ENCODE results near the gene DUS1L. TPM values are rescaled to one million over a fixed set of nuclear protein-coding genes. Genes with fewer than 3 reads are reported as not detected.

Gene DUS1L
- total and polyA plus RNA-seq, 2 experiments from 2014 or later = 66.0 to 122 TPM

- TF ChIP-seq, protein P1, sequence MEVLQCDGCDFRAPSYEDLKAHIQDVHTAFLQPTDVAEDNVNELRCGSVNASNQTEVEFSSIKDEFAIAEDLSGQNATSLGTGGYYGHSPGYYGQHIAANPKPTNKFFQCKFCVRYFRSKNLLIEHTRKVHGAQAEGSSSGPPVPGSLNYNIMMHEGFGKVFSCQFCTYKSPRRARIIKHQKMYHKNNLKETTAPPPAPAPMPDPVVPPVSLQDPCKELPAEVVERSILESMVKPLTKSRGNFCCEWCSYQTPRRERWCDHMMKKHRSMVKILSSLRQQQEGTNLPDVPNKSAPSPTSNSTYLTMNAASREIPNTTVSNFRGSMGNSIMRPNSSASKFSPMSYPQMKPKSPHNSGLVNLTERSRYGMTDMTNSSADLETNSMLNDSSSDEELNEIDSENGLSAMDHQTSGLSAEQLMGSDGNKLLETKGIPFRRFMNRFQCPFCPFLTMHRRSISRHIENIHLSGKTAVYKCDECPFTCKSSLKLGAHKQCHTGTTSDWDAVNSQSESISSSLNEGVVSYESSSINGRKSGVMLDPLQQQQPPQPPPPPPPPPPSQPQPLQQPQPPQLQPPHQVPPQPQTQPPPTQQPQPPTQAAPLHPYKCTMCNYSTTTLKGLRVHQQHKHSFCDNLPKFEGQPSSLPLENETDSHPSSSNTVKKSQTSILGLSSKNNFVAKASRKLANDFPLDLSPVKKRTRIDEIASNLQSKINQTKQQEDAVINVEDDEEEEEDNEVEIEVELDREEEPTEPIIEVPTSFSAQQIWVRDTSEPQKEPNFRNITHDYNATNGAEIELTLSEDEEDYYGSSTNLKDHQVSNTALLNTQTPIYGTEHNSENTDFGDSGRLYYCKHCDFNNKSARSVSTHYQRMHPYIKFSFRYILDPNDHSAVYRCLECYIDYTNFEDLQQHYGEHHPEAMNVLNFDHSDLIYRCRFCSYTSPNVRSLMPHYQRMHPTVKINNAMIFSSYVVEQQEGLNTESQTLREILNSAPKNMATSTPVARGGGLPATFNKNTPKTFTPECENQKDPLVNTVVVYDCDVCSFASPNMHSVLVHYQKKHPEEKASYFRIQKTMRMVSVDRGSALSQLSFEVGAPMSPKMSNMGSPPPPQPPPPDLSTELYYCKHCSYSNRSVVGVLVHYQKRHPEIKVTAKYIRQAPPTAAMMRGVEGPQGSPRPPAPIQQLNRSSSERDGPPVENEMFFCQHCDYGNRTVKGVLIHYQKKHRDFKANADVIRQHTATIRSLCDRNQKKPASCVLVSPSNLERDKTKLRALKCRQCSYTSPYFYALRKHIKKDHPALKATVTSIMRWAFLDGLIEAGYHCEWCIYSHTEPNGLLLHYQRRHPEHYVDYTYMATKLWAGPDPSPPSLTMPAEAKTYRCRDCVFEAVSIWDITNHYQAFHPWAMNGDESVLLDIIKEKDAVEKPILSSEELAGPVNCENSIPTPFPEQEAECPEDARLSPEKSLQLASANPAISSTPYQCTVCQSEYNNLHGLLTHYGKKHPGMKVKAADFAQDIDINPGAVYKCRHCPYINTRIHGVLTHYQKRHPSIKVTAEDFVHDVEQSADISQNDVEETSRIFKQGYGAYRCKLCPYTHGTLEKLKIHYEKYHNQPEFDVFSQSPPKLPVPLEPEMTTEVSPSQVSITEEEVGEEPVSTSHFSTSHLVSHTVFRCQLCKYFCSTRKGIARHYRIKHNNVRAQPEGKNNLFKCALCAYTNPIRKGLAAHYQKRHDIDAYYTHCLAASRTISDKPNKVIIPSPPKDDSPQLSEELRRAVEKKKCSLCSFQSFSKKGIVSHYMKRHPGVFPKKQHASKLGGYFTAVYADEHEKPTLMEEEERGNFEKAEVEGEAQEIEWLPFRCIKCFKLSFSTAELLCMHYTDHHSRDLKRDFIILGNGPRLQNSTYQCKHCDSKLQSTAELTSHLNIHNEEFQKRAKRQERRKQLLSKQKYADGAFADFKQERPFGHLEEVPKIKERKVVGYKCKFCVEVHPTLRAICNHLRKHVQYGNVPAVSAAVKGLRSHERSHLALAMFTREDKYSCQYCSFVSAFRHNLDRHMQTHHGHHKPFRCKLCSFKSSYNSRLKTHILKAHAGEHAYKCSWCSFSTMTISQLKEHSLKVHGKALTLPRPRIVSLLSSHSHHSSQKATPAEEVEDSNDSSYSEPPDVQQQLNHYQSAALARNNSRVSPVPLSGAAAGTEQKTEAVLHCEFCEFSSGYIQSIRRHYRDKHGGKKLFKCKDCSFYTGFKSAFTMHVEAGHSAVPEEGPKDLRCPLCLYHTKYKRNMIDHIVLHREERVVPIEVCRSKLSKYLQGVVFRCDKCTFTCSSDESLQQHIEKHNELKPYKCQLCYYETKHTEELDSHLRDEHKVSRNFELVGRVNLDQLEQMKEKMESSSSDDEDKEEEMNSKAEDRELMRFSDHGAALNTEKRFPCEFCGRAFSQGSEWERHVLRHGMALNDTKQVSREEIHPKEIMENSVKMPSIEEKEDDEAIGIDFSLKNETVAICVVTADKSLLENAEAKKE (CRISPR knock-in tag; IDR thresholded peaks at IDR 0.05) = no peak
- TF ChIP-seq ETS1 (IDR thresholded peaks at IDR 0.05) = no peak
Measured at GRCh38 chr17:82020572-82021106, 45.0 kb downstream of the DUS1L start (continued).

DNA sequence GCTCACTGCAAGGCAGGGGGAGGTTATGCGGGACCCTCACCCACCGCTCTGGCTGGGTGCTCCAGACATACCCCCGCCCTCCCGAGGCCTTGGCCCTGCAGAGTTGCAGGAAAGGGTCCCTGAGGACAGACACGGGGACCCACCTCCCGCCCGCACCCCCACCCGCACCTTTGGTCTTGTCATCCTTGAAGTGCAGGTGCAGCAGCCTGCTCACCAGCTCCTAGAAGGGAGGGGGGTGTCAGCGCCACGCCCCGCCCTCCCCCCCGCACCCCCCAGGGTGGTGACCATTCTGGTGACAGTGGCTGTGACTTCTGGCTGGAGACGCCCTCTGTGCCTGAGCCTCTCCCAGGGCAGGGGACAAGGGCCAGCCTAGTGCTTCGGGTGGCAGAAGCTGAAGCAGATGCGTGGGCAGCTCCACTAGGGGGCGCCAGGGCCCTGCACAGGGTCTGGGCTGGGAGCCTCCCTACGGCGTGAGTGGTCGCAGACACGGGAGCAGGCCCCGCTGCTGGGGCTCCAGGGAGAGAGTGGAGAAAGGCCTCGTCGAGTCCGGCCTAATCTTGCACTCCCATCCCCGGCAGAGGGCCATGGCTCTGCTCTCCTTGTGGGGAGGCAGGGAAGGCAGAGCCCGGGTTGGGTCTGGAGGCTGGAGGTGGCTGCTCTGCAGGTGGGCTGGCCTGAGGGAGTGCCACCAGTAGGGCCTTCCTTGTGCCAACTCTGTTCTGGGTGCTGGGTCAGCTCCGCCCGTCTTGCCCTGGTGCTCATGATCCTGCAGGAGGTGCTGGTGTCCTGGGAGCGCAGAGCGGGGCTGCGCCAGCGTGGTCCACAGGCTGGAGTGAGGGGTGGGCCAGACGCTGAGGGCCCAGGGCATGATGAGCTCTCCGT is 45.7 kb downstream of the DUS1L start:
- Histone ChIP-seq H3K4me2 (no peak overlapping the region), H3K79me2 (replicated peaks; ENCODE audit: insufficient read depth) (peaks cover 15% of the 10 kb centered on the region), H3K36me3 (ENCODE audit: insufficient read depth) (no peaks in the 10 kb centered on the region), H3K9me2 (ENCODE audit: insufficient read depth) (no peaks in the 10 kb centered on the region), H3F3A (replicated peaks; ENCODE audit: low read depth) (peaks cover 13% of the 10 kb centered on the region; the same call in 1 of the 2 replicates), H4K20me1 (replicated peaks; ENCODE audit: insufficient read depth) (peaks cover 3% of the 10 kb centered on the region), H3K27ac (ENCODE audit: low read depth) (no peak overlapping the region), H2AFZ (no peak overlapping the region), H3K4me1 (ENCODE audit: insufficient read depth) (peaks cover 5% of the 10 kb centered on the region; the same call in 1 of the 2 replicates), H3K4me3 (no peak overlapping the region), H3K27me3 (ENCODE audit: insufficient read depth) (no peaks in the 10 kb centered on the region)
- Mint-ChIP-seq H3K27ac (no peak overlapping the region), H3K27me3 (ENCODE audit: insufficient read depth, low read depth, poor library complexity) (peaks cover 20% of the 10 kb centered on the region), H3K36me3 (ENCODE audit: low read depth) (peaks cover 6% of the 10 kb centered on the region; the same call in 1 of the 3 replicates), H3K4me1 (peaks cover 11% of the 10 kb centered on the region), H3K4me3 (no peak overlapping the region), H3K9me3 (no peaks in the 10 kb centered on the region)
- peak; percentile 89 for DNase-seq (ENCODE audit: low spot score)
- peak; percentile 22 for ATAC-seq
- no peak for TF ChIP-seq JUNB (IDR thresholded peaks at IDR 0.05; ENCODE audit: unreplicated experiment)
- TF ChIP-seq POLR2AphosphoS5 (IDR thresholded peaks at IDR 0.05; ENCODE audit: low read depth) = peak; percentile 49; the same call in 1 of the 2 replicates
- TF ChIP-seq EZH2 (IDR thresholded peaks at IDR 0.05; ENCODE audit: low read depth, unreplicated experiment) = no peak
- TF ChIP-seq, protein P2, sequence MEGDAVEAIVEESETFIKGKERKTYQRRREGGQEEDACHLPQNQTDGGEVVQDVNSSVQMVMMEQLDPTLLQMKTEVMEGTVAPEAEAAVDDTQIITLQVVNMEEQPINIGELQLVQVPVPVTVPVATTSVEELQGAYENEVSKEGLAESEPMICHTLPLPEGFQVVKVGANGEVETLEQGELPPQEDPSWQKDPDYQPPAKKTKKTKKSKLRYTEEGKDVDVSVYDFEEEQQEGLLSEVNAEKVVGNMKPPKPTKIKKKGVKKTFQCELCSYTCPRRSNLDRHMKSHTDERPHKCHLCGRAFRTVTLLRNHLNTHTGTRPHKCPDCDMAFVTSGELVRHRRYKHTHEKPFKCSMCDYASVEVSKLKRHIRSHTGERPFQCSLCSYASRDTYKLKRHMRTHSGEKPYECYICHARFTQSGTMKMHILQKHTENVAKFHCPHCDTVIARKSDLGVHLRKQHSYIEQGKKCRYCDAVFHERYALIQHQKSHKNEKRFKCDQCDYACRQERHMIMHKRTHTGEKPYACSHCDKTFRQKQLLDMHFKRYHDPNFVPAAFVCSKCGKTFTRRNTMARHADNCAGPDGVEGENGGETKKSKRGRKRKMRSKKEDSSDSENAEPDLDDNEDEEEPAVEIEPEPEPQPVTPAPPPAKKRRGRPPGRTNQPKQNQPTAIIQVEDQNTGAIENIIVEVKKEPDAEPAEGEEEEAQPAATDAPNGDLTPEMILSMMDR (conservative IDR thresholded peaks at IDR 0.05; ENCODE audit: low read depth in 2 of 2) = peak; percentile 77 to 95

Data from GM23338 (cell line).